ENCODE measurements around the gene AGBL2. TPM values are rescaled to one million over a fixed set of nuclear protein-coding genes. Genes with fewer than 3 reads are reported as not detected.

AGBL2 gene
- total RNA-seq, 4 donors from 2014 or later: 0.22 to 0.85 TPM; not detected in 2

DNA sequence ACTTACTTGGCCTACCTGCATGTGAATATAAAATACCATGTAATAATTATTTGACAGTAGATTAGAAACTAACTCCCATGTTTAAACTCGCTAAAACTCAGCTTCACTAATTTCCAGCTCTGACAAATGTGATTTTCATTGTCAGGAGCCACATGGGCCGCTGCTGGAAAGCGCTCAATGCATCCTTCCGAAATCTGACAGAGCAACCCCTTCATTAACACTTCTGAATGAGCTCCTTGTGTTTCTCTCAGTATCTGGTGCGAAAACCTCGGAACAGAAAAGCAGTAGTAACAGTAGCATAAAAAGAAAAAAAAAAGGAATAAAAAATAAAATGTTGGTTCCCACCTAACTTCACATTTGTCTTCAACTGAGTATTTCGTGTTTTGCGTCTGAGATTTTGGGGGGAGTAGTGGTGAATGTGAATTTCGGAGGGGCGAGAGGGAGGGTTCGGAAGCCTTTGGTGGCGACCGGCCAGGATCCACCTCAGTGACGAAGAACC, 73.5 kb downstream of the AGBL2 start:
- TF ChIP-seq, protein P1, sequence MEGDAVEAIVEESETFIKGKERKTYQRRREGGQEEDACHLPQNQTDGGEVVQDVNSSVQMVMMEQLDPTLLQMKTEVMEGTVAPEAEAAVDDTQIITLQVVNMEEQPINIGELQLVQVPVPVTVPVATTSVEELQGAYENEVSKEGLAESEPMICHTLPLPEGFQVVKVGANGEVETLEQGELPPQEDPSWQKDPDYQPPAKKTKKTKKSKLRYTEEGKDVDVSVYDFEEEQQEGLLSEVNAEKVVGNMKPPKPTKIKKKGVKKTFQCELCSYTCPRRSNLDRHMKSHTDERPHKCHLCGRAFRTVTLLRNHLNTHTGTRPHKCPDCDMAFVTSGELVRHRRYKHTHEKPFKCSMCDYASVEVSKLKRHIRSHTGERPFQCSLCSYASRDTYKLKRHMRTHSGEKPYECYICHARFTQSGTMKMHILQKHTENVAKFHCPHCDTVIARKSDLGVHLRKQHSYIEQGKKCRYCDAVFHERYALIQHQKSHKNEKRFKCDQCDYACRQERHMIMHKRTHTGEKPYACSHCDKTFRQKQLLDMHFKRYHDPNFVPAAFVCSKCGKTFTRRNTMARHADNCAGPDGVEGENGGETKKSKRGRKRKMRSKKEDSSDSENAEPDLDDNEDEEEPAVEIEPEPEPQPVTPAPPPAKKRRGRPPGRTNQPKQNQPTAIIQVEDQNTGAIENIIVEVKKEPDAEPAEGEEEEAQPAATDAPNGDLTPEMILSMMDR (IDR thresholded peaks at IDR 0.05; ENCODE audit: low read depth): no peak

DNA sequence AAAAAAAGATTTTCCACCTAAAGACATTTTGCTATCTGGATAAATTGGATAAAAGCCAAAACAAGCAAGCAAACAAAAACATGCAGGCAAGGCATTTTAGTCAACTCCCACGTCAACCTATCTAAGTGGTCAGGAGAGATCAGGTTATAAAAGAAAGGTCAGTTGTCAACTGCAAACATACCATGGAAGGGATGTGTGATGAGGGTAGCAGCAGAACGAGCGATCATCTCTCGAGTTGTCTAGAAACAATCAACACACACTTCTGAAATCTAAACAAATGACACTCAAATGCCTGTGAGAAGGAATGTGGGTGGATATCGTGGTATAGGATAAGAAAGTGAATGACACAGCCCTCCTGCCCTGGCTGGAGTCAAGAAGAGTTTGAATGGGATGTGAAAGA, 83.7 kb downstream of the AGBL2 start:
- TF ChIP-seq, protein P1 (IDR thresholded peaks at IDR 0.05; ENCODE audit: low read depth): no peak

DNA sequence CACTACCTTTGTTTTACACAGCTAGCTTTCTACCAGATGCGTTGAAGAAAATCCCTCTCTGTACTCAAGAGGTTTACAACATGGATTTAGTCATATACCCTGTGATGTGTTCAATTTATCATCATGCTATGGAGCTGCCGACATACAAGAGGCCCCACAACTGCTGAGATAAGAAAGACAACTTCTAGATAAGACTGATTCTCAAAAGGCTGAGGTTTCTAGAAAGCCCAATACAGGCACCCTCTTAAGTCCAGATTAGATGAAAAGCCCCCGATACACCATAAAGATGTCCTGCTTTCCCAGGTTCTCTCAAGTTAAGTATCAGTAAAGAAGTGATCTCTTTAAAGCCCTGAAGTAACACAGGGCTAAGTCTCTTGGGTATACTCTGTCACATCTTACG, 87.1 kb downstream of the AGBL2 start:
- TF ChIP-seq, protein P1 (IDR thresholded peaks at IDR 0.05; ENCODE audit: low read depth): no peak

DNA sequence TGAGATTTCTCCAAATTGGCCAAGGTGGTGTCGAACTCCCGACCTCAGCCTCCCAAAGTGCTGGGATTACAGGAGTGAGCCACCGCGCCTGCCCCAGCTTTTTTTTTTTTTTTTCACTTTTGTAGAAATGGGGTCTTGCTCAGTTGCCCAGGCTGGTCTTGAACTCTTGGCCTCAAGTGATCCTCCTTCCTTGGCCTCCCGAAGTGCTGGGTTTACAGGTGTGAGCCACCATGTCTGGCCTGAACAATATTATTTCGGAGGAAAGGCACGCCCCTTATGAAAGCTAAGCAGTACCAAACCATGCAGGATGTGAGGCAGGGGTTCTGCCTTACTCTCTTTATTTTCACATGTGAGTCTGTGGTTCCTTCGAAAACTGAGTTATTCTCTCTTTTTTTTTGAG, 88.9 kb downstream of the AGBL2 start:
- TF ChIP-seq, protein P1 (IDR thresholded peaks at IDR 0.05; ENCODE audit: low read depth): no peak

DNA sequence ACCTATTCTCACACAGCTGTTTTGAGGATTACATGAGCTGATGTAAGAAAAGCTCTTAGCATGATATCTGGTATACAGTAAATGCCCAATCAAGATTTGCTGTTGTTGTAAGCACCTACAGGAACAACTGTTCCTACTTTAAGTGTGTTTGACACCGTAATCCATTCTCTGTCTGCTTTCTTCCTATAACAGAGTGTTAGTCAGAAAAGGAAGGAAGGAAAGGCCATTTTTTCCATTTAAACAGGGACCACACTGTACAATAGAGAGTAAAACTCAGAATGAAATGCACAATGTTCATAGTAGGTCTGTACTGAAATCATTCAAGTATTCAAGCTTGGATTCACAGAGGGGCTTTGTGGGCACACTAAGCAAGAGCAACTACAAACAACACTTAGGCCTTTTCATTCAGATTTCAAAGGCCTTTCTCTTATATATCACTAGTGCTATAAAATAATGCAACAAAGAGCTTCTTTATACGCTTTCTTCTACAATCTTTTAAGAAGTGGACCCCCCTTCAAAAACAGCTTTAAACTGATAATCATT, 94.3 kb downstream of the AGBL2 start:
- TF ChIP-seq, protein P1 (IDR thresholded peaks at IDR 0.05; ENCODE audit: low read depth): no peak

DNA sequence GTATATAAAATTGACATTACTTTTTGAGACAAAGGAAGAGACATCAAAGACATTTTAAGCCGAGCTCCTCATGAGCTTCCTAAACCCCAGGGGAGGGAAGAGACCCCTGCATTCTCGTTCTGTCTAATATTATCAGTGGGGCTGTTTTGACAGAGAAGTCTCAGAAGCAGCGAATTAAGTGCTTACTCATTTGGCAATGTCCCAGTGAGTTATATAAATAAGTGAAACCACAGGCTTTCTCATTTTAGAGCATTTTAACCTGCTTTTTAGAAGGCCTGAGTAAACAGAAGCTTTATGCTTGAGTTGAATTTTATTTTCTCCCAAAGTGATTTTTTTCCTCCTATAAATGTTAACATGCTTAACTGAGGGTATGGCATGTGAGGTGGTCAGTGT, 97.8 kb downstream of the AGBL2 start:
- TF ChIP-seq, protein P1 (IDR thresholded peaks at IDR 0.05; ENCODE audit: low read depth): no peak

DNA sequence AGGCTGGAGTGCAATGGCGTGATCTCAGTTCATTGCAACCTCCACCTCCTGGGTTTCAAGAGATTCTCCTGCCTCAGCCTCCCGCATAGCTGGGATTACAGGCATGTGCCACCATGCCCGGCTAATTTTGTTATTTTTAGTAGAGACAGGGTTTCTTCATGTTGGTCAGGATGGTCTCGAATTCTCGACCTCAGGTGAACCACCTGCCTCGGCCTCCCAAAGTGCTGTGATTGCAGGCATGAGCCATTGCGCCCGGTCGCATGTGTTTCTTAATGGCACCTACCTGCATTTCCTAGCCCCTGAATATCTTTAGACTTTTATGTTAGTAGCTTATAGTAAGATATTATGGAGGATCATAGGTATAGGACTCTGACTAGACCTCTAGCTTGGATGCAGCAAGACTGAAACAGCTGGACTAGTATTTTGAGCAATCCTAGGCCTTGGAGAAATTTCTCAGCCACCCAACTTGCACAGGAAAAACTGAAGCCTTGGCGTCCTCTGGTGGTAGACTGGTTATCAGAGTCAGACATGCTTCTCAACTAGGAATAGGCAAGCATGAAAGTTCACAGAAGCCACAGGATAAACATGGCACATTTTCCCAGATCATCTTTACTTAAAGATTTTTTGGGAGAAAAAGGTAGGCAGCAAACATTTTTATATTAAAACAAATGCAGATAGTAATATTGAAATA, 98.3 kb downstream of the AGBL2 start:
- TF ChIP-seq, protein P1 (IDR thresholded peaks at IDR 0.05; ENCODE audit: low read depth): no peak
